CD4-positive, alpha-beta T cell (primary cell): ENCODE data around the gene VWF. TPM values are rescaled to one million over a fixed set of nuclear protein-coding genes. Genes with fewer than 3 reads are reported as not detected.

Experiments
- ATAC-seq: fragments of 200-7000 bp; cut with Tn5 transposase; one replicate; pipeline ENCODE4 v1.10.0; 2022; ENCODE audit warnings: mild to moderate bottlenecking; ENCODE audit not compliant: poor library complexity
- CTCF ChIA-PET: fragments of 350-600 bp; sonication (Branson Sonifier 250); formaldehyde crosslinking; loops from one replicate; lab custom pipeline; 2021; ENCODE audit warnings: antibody characterized with exemption, inconsistent platforms; lab: Charles Lee
- POLR2A ChIA-PET: fragments of 350-600 bp; sonication (Branson Sonifier 250); formaldehyde crosslinking; loops from one replicate; lab custom pipeline; 2021; ENCODE audit warnings: antibody characterized with exemption, inconsistent platforms; lab: Charles Lee
- DNase-seq, 14 experiments: peaks; one replicate each; pipeline ENCODE4 v3.0.0-alpha.2; 2013 to 2020; ENCODE audit warnings: mixed read lengths in 2 of 14
- H3K27ac ChIP-seq, 2 donors: one replicate each; pipeline versions ENCODE4 v1.5.1 to v1.7.0; 2013; ENCODE audit warnings: low read length in 2 of 2, low read depth in 1 of 2, mild to moderate bottlenecking in 1 of 2
- H3K27me3 ChIP-seq, 2 experiments: 1 replicate in 1 of 2; 2 replicates in 1 of 2; pipeline versions ENCODE4 v1.6.1 to v1.7.0; 2013; ENCODE audit warnings: low read length in 2 of 2, control low read depth in 1 of 2, mild to moderate bottlenecking in 1 of 2, moderate library complexity in 1 of 2; ENCODE audit not compliant: insufficient read depth in 2 of 2, control insufficient read depth in 1 of 2
- H3K36me3 ChIP-seq: one replicate; pipeline ENCODE4 v1.6.1; 2013; ENCODE audit warnings: low read length, control low read depth; ENCODE audit not compliant: insufficient read depth
- H3K4me1 ChIP-seq: one replicate; pipeline ENCODE4 v1.6.1; 2013; ENCODE audit warnings: low read length, control low read depth; ENCODE audit not compliant: insufficient read depth
- H3K4me3 ChIP-seq: one replicate; pipeline ENCODE4 v1.5.1; 2013; ENCODE audit warnings: mild to moderate bottlenecking, low read length, moderate library complexity
- H3K9me3 ChIP-seq, 2 experiments: 1 replicate in 1 of 2; 2 replicates in 1 of 2; pipeline versions ENCODE4 v1.6.1 to v1.7.0; 2013; ENCODE audit warnings: low read length in 2 of 2, mild to moderate bottlenecking in 2 of 2, control low read depth in 1 of 2, moderate library complexity in 1 of 2; ENCODE audit not compliant: control insufficient read depth in 1 of 2, insufficient read depth in 1 of 2
- H3K27ac Mint-ChIP-seq: one replicate; pipeline ENCODE4 v1.8.0; 2020; ENCODE audit warnings: mixed read lengths
- H3K27me3 Mint-ChIP-seq: one replicate; pipeline ENCODE4 v1.8.0; 2021; ENCODE audit warnings: mixed read lengths
- H3K36me3 Mint-ChIP-seq: one replicate; pipeline ENCODE4 v1.8.0; 2021; ENCODE audit warnings: low read depth, mixed read lengths
- H3K4me1 Mint-ChIP-seq: one replicate; pipeline ENCODE4 v1.8.0; 2021; ENCODE audit warnings: low read depth, mixed read lengths
- H3K4me3 Mint-ChIP-seq: one replicate; pipeline ENCODE4 v1.8.0; 2020; ENCODE audit warnings: mild to moderate bottlenecking, mixed read lengths
- H3K9me3 Mint-ChIP-seq: one replicate; pipeline ENCODE4 v1.8.0; 2020; ENCODE audit warnings: mixed read lengths
- CTCF ChIP-seq: fragments of 200-600 bp; IDR thresholded peaks from one replicate; pipeline ENCODE4 v1.8.0; 2022; ENCODE audit warnings: antibody characterized with exemption, mild to moderate bottlenecking
- intact Hi-C, 2 experiments: fragments of 100-400 bp; cut with DNase I in 1 of 2; cut with micrococcal nuclease in 1 of 2; formaldehyde crosslinking; loops; one replicate each; pipeline versions ENCODE4 v1.15.1 to v1.9.0; 2023 to 2025; cut with DNase I, micrococcal nuclease
- total RNA-seq, 174 experiments: library from RNA in 2 of 174; stranded (reverse) in 2 of 174; gene quantifications; one replicate each; pipeline ENCODE4 v1.2.3 and lab custom pipeline; 2021 to 2026

Gene VWF
- total RNA-seq, 2 experiments from 2014 or later, result 0.20 TPM; not detected in 1

GRCh38 chr12:6086316-6086715, 38.2 kb downstream of the VWF start:
- H3K36me3 Mint-ChIP-seq, result no peaks in the 10 kb centered on the region
- Histone ChIP-seq H3K4me3 (no peak overlapping the region), H3K4me1 (no peaks in the 10 kb centered on the region), H3K27ac (no peak overlapping the region), H3K9me3 (peaks cover 0 to 4% of the 10 kb centered on the region in 2 experiments), H3K27me3 (peaks cover 0 to 5% of the 10 kb centered on the region in 2 experiments), H3K36me3 (no peaks in the 10 kb centered on the region)
- no peaks in the 10 kb centered on the region for H3K9me3 Mint-ChIP-seq
- ATAC-seq (no peak), DNase-seq (no peak)
- CTCF ChIA-PET, result no interaction called here
- peaks cover 6% of the 10 kb centered on the region for H3K27me3 Mint-ChIP-seq
- no peak for TF ChIP-seq CTCF
- H3K27ac Mint-ChIP-seq, result no peak overlapping the region
- POLR2A ChIA-PET, result no interaction called here
- intact Hi-C loops, result no loop called here
- peaks cover 5% of the 10 kb centered on the region for H3K4me1 Mint-ChIP-seq
- no peak overlapping the region for H3K4me3 Mint-ChIP-seq

GRCh38 chr12:6085841-6086240, 38.6 kb downstream of the VWF start:
- intact Hi-C loops, result no loop called here
- Mint-ChIP-seq H3K4me1 (peaks cover 3% of the 10 kb centered on the region), H3K27me3 (peaks cover 4% of the 10 kb centered on the region), H3K27ac (no peak overlapping the region), H3K36me3 (no peaks in the 10 kb centered on the region), H3K9me3 (no peaks in the 10 kb centered on the region), H3K4me3 (no peak overlapping the region)
- H3K4me1 ChIP-seq, result no peaks in the 10 kb centered on the region
- ATAC-seq, result no peak
- no peak for TF ChIP-seq CTCF
- H3K27ac ChIP-seq, result no peak overlapping the region
- no peaks in the 10 kb centered on the region for H3K36me3 ChIP-seq
- ChIA-PET POLR2A (no interaction called here), CTCF (no interaction called here)
- H3K4me3 ChIP-seq, result no peak overlapping the region
- peaks cover 0 to 4% of the 10 kb centered on the region in 2 experiments for H3K27me3 ChIP-seq
- peaks cover 0 to 4% of the 10 kb centered on the region in 2 experiments for H3K9me3 ChIP-seq
- DNase-seq, result no peak

GRCh38 chr12:6084969-6085450, 39.5 kb downstream of the VWF start:
- Histone ChIP-seq H3K27ac (no peak overlapping the region), H3K27me3 (no peaks in the 10 kb centered on the region), H3K4me1 (no peaks in the 10 kb centered on the region), H3K9me3 (peaks cover 0 to 4% of the 10 kb centered on the region in 2 experiments), H3K36me3 (no peaks in the 10 kb centered on the region), H3K4me3 (no peak overlapping the region)
- CTCF ChIA-PET, result no interaction called here
- Mint-ChIP-seq H3K27me3 (peaks cover 3% of the 10 kb centered on the region), H3K4me3 (no peak overlapping the region), H3K9me3 (no peaks in the 10 kb centered on the region), H3K4me1 (no peaks in the 10 kb centered on the region), H3K36me3 (no peaks in the 10 kb centered on the region), H3K27ac (no peak overlapping the region)
- POLR2A ChIA-PET, result no interaction called here
- intact Hi-C loops, result no loop called here
- ATAC-seq, result no peak
- no peak for DNase-seq
- TF ChIP-seq CTCF, result no peak
